Type B pancreatic cell (in vitro differentiated cells): ENCODE results near the gene ATXN7L3B. TPM values are rescaled to one million over a fixed set of nuclear protein-coding genes. Genes with fewer than 3 reads are reported as not detected.

Experiments used
- DNase-seq: peaks from one replicate; pipeline ENCODE4 v3.0.0; 2021; ENCODE audit warnings: mixed read lengths; ENCODE audit not compliant: unreplicated experiment; ENCODE audit errors: extremely low spot score
- H3K27ac Mint-ChIP-seq: 2 replicates; pipeline ENCODE4 v1.8.0; 2021; ENCODE audit warnings: mild to moderate bottlenecking, mixed read lengths
- H3K27me3 Mint-ChIP-seq: 2 replicates; pipeline ENCODE4 v1.8.0; 2021; ENCODE audit warnings: mixed read lengths
- H3K36me3 Mint-ChIP-seq: 2 replicates; pipeline ENCODE4 v1.8.0; 2021; ENCODE audit warnings: mixed read lengths
- H3K4me1 Mint-ChIP-seq: one replicate; pipeline ENCODE4 v1.8.0; 2021; ENCODE audit warnings: mixed read lengths; ENCODE audit not compliant: unreplicated experiment
- H3K4me3 Mint-ChIP-seq: 2 replicates; pipeline ENCODE4 v1.8.0; 2021; ENCODE audit warnings: mild to moderate bottlenecking, mixed read lengths
- H3K9me3 Mint-ChIP-seq: 2 replicates; pipeline ENCODE4 v1.8.0; 2021; ENCODE audit warnings: mixed read lengths
- long read RNA-seq: library from polyadenylated mRNA; unstranded; transcript quantifications from one replicate; pipeline ENCODE4 v2.0.0, GENCODE V29; 2020
- total RNA-seq: library from RNA; stranded (reverse); gene quantifications from 2 replicates; pipeline ENCODE4 v1.2.1, GENCODE V29; 2021; ENCODE audit warnings: low replicate concordance
- TF ChIP-seq, protein P1 (sequence below): fragments of 200-600 bp; sonication (generic); conservative IDR thresholded peaks from 2 replicates; pipeline ENCODE4 v1.5.0; 2021; ENCODE audit warnings: antibody characterized with exemption, mild to moderate bottlenecking

Gene ATXN7L3B, protein sequence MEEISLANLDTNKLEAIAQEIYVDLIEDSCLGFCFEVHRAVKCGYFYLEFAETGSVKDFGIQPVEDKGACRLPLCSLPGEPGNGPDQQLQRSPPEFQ
- total RNA-seq: 57.6 and 67.3 TPM in 2 replicates
- long read RNA-seq, full-length matches to known transcripts: 242 of 243 reads
- long read RNA-seq, partial matches to known transcripts: 0 of 243 reads
- long read RNA-seq, other reads (novel, unspliced or antisense): 1 of 243 reads

DNA sequence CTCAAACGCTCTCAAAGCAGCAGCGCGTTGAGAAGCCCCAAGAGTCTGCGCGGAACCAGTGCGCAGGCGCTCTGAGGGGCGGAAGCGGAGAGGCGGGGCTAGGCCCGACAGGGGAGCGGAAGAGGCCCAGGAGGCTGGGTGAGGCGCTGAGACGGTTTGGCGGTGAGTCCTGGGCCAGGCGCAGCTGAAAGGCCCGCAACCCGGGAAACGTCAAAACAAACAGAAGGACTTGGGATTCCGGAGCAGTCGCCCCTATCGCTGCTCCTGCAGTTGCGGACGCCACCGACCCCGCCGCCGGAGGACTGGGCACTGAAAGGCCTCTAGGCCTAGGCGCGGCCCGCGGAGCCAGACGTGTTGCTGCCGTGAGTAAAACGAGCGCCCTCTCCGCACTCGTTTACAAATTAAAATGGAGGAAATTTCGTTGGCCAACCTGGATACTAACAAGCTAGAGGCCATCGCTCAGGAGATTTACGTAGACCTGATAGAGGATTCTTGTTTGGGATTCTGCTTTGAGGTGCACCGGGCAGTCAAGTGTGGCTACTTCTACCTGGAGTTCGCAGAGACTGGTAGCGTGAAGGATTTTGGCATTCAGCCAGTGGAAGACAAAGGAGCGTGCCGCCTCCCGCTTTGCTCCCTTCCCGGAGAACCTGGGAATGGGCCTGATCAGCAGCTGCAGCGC, at the start of gene ATXN7L3B:
ATXN7L3B (plus strand) TSS at position 129 of the 679 bp plus-strand sequence; CDS start at position 407, 278 bp downstream.
- H3K4me3 Mint-ChIP-seq: peak within 1 kb of the TSS; percentile 98
- TF ChIP-seq, protein P1, sequence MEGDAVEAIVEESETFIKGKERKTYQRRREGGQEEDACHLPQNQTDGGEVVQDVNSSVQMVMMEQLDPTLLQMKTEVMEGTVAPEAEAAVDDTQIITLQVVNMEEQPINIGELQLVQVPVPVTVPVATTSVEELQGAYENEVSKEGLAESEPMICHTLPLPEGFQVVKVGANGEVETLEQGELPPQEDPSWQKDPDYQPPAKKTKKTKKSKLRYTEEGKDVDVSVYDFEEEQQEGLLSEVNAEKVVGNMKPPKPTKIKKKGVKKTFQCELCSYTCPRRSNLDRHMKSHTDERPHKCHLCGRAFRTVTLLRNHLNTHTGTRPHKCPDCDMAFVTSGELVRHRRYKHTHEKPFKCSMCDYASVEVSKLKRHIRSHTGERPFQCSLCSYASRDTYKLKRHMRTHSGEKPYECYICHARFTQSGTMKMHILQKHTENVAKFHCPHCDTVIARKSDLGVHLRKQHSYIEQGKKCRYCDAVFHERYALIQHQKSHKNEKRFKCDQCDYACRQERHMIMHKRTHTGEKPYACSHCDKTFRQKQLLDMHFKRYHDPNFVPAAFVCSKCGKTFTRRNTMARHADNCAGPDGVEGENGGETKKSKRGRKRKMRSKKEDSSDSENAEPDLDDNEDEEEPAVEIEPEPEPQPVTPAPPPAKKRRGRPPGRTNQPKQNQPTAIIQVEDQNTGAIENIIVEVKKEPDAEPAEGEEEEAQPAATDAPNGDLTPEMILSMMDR: no peak

DNA sequence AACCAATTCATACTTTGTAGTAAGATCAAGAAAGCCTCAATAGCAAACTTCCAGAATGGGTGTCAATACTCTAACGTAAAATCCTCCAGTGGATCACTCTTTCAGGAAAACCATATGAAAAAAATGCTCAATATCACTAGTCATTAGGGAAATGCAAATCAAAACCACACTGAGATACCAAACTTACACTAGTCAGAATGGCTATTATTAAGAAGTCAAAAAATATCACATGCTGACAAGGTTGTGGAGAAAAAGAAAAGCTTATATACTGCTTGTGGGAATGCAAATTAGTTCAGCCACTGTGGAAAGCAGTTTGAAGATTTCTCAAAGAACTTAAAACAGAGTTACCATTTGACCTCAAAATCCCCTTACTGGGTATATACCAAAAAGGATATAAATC, 49.5 kb upstream of the ATXN7L3B start:
- Mint-ChIP-seq H3K36me3 (no peaks in the 10 kb centered on the region), H3K27ac (no peak overlapping the region), H3K4me1 (no peaks in the 10 kb centered on the region), H3K27me3 (no peaks in the 10 kb centered on the region), H3K9me3 (no peaks in the 10 kb centered on the region), H3K4me3 (no peak overlapping the region)
- DNase-seq: no peak
- TF ChIP-seq, protein P1: no peak

More for the DNA sequence above, at the start of gene ATXN7L3B:
- Mint-ChIP-seq H3K36me3 (peaks cover 49% of the 10 kb centered on the region), H3K9me3 (no peaks in the 10 kb centered on the region), H3K27ac (peak within 1 kb of the TSS; percentile 100), H3K4me1 (peaks cover 31% of the 10 kb centered on the region), H3K27me3 (no peaks in the 10 kb centered on the region)
- DNase-seq: peak; percentile 95

DNA sequence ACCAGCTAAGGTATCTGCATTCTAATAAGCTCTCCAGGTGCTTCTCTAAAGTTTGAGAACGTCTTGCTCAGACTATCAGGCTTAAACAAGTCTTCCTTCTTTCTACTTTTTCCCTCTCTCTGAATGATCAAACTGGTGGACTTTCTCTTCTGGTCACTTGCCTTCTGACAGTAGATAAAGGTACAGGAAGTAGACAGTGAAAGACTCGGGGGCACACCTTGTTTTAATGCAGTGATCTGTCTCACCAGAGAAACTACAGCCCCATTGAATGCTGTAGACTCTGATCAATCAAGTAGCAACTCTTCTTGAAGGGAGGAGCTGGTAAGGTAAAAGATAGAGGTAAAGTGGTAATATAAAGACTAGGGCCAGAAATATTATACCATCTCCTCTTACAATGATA, 48.1 kb upstream of the ATXN7L3B start:
- Mint-ChIP-seq H3K27me3 (no peaks in the 10 kb centered on the region), H3K4me3 (no peak overlapping the region), H3K4me1 (no peaks in the 10 kb centered on the region), H3K27ac (no peak overlapping the region), H3K9me3 (no peaks in the 10 kb centered on the region), H3K36me3 (no peaks in the 10 kb centered on the region)
- TF ChIP-seq, protein P1: no peak
- no peak for DNase-seq

DNA sequence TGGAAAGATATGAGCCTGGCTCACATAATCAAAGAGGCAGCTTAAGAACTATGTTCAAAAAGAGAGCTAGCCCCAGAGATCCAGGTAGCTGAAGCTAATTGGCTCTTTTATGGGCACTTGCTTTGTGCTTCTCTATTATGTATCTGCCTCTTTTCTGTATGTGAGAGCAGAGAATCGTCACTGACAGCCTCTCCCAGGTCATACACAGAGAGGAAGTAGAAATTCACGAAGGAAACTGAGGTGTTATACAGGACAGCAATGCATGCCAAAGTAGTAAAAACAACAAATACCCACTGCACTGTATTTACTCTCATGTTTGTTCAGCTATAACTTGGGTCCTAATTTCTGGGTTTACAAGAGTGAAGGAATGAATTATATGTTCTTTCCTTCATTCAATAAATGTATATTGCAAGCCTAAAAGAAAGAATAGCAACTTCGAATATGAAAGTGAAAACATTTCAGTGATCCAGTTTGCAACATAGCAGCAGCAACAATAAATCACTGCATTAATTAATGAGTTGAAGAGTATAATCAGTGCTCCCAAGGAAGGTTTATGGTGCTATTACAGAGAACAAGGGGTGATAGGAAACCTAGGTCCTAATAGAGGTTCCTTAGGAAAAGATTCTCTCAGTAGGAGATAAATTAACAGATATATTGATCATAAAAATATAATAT, 47.1 kb upstream of the ATXN7L3B start:
- Mint-ChIP-seq H3K27ac (no peak overlapping the region), H3K27me3 (no peaks in the 10 kb centered on the region), H3K36me3 (no peaks in the 10 kb centered on the region), H3K4me3 (no peak overlapping the region), H3K4me1 (no peaks in the 10 kb centered on the region), H3K9me3 (no peaks in the 10 kb centered on the region)
- DNase-seq: no peak
- TF ChIP-seq, protein P1: no peak

DNA sequence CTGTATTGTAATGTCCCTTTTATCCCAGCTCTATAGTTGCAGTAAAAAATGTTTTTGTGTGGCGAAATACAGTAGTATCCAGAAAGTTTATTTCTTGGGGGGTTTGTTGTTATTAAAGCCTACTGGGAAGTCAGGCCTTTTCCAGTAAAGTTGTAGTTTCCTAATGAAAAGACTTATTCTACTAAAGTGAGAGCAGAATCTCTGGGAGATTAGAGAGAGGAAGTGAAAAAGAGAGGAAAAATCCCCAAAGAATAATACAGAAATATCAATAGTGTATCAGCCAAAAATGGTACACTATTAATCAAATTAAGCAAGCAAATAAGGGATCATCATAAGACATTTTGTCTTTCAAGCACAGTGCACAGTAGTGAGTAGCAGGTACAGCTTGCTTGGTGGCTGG, 46.3 kb upstream of the ATXN7L3B start:
- Mint-ChIP-seq H3K4me1 (no peaks in the 10 kb centered on the region), H3K9me3 (no peaks in the 10 kb centered on the region), H3K27ac (no peak overlapping the region), H3K4me3 (no peak overlapping the region), H3K36me3 (no peaks in the 10 kb centered on the region), H3K27me3 (no peaks in the 10 kb centered on the region)
- TF ChIP-seq, protein P1: no peak
- DNase-seq: no peak
